Stomach (tissue), 9 donors: Measurements from ENCODE around the gene ZEB1. TPM values are rescaled to one million over a fixed set of nuclear protein-coding genes. Genes with fewer than 3 reads are reported as not detected.

Source experiments
- DNase-seq, 2 donors: peaks; one replicate each; pipeline versions ENCODE4 v3.0.0 to v3.0.0-alpha.2; 2013 to 2019
- H3K27ac ChIP-seq, 5 donors: fragments of 200-600 bp in 4 of 5; sonication (generic) in 4 of 5; one replicate each; pipeline ENCODE4 v1.5.1; 2013 to 2019; ENCODE audit warnings: mild to moderate bottlenecking in 1 of 5, moderate library complexity in 1 of 5
- H3K27me3 ChIP-seq, 3 donors: fragments of 200-600 bp; sonication (generic); one replicate each; pipeline ENCODE4 v1.5.1; 2017 to 2019; ENCODE audit warnings: mixed run types in 1 of 3
- H3K36me3 ChIP-seq, 4 donors: fragments of 200-600 bp; sonication (generic); 1 replicate in 3 of 4; 2 replicates in 1 of 4; pipeline ENCODE4 v1.5.1; 2016 to 2019
- H3K4me1 ChIP-seq, 4 donors: fragments of 200-600 bp; sonication (generic); one replicate each; pipeline ENCODE4 v1.5.1; 2016 to 2019
- H3K4me3 ChIP-seq, 4 donors: fragments of 200-600 bp; sonication (generic) in 3 of 4; one replicate each; pipeline ENCODE4 v1.5.1; 2016 to 2019; ENCODE audit warnings: mild to moderate bottlenecking in 1 of 4
- H3K9me3 ChIP-seq, 4 donors: fragments of 200-600 bp; sonication (generic); one replicate each; pipeline ENCODE4 v1.5.1; 2016 to 2019
- EP300 ChIP-seq: sonication (generic); formaldehyde crosslinking; IDR thresholded peaks from one replicate; pipeline ENCODE4 v1.6.1; 2017; ENCODE audit warnings: antibody characterized with exemption
- POLR2A ChIP-seq, 4 donors: fragments of 450-650 bp; IDR thresholded peaks; one replicate each; pipeline ENCODE4 v1.6.1; 2016; ENCODE audit warnings: antibody characterized with exemption in 4 of 4, control low read depth in 2 of 4, mild to moderate bottlenecking in 1 of 4, moderate library complexity in 1 of 4
- POLR2AphosphoS5 ChIP-seq, 3 donors: sonication (generic); formaldehyde crosslinking; IDR thresholded peaks; one replicate each; pipeline ENCODE4 v1.6.1; 2016; ENCODE audit warnings: antibody characterized with exemption in 3 of 3
- WGBS, 5 donors: extraction: QIAGEN DNeasy Blood & Tissue Kit in 3 of 5; methylation state at CpG; one replicate each; pipeline versions ENCODE4 v1.1.5 to v1.1.7; 2013 to 2018; 5-methylcytosine and 5-hydroxymethylcytosine counted together
- intact Hi-C: fragments of 100-400 bp; cut with DNase I; formaldehyde crosslinking; loops from one replicate; pipeline ENCODE4 v1.15.1; 2023; ENCODE audit warnings: low total_unique reads
- polyA plus RNA-seq, 3 donors: library from polyadenylated mRNA; stranded (reverse); fragments of 200-250 nt; gene quantifications; one replicate each; pipeline ENCODE4 v1.2.3, GENCODE V29; 2013
- total RNA-seq, 5 donors: library from RNA; depleted of rRNA; stranded (reverse); fragments of >200 nt; gene quantifications; one replicate each; pipeline versions ENCODE4 v1.1.0 to v1.2.3, GENCODE V29; 2014 to 2016
- TF ChIP-seq, protein P1 (sequence below), 7 experiments: fragments of 450-650 bp in 4 of 7; fragments of 200-600 bp in 3 of 7; sonication (generic) in 3 of 7; IDR thresholded peaks; one replicate each; pipeline ENCODE4 v1.5.1; 2016 to 2019; ENCODE audit warnings: antibody characterized with exemption in 7 of 7, control low read depth in 2 of 7, mild to moderate bottlenecking in 1 of 7
- donor health status: healthy with polysubstance abuse.
- donor health status: Bipolar disorder and iron deficiency.
- donor health status: healthy.

ZEB1 gene
- total and polyA plus RNA-seq, 8 donors = 7.6 to 187 (median 31.1) TPM

- TF ChIP-seq EP300 (no peak), POLR2AphosphoS5 (IDR thresholded peaks at IDR 0.05) (no peak), POLR2A (IDR thresholded peaks at IDR 0.05) (no peak)
- TF ChIP-seq, protein P1, sequence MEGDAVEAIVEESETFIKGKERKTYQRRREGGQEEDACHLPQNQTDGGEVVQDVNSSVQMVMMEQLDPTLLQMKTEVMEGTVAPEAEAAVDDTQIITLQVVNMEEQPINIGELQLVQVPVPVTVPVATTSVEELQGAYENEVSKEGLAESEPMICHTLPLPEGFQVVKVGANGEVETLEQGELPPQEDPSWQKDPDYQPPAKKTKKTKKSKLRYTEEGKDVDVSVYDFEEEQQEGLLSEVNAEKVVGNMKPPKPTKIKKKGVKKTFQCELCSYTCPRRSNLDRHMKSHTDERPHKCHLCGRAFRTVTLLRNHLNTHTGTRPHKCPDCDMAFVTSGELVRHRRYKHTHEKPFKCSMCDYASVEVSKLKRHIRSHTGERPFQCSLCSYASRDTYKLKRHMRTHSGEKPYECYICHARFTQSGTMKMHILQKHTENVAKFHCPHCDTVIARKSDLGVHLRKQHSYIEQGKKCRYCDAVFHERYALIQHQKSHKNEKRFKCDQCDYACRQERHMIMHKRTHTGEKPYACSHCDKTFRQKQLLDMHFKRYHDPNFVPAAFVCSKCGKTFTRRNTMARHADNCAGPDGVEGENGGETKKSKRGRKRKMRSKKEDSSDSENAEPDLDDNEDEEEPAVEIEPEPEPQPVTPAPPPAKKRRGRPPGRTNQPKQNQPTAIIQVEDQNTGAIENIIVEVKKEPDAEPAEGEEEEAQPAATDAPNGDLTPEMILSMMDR (IDR thresholded peaks at IDR 0.05) = no peak
- H3K4me1 ChIP-seq = peaks cover 0 to 38% (median 7%) of the 10 kb centered on the region in 4 donors
- H3K36me3 ChIP-seq = no peaks in the 10 kb centered on the region
- H3K27ac ChIP-seq = no peak overlapping the region
- 85 to 96% (median 92%) methylated on average over 2 of the region's 2 CpGs for WGBS, 5 donors
- no peak overlapping the region for H3K4me3 ChIP-seq
- intact Hi-C loops = no loop called here
- DNase-seq = no peak
- no peaks in the 10 kb centered on the region for H3K27me3 ChIP-seq
- H3K9me3 ChIP-seq = no peaks in the 10 kb centered on the region
Measured at GRCh38 chr10:31418481-31418880, 99.5 kb downstream of the ZEB1 start.

DNA sequence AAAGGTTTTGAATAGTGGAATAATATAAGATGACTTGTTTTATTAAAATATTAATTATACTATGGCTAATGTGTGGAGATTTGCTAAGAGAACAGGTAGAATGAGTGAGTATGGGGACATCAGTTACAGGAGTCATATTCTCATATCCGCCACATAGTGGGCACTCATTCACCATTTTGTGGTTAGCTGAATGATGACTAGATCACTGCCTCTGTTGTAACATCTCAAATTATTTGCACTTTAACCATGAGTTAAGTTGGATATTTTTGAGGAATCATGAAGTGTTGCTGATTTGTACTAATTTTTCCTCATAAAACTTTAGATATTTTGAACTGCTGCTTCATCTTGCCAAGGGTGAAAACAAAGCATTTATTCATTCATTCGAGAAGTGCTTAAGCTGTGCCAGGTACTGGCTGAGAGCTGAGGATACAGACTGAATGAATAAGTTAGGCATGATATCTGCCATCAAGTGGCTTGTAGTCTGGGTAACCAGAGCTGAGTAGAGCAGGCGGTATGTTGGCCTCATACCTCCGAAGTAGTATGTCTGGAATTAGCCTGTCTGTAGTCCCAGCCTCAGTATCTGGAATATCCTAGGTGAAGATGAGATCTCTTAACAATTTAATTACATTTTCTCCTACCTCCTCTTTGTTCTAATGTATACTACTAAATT, 100.5 kb downstream of the ZEB1 start:
- TF ChIP-seq POLR2A (IDR thresholded peaks at IDR 0.05) = no peak
- TF ChIP-seq, protein P1 (IDR thresholded peaks at IDR 0.05) = no peak
- no peak for TF ChIP-seq EP300
- no peak for TF ChIP-seq POLR2AphosphoS5 (IDR thresholded peaks at IDR 0.05)
- H3K9me3 ChIP-seq = no peaks in the 10 kb centered on the region
- no peaks in the 10 kb centered on the region for H3K27me3 ChIP-seq
- H3K36me3 ChIP-seq = no peaks in the 10 kb centered on the region
- H3K4me3 ChIP-seq = no peak overlapping the region
- peak overlapping the region in 1 of 5 donors; percentile 12 for H3K27ac ChIP-seq
- 72 to 86% (median 83%) methylated on average over 4 of the region's 4 CpGs for WGBS, 5 donors
- intact Hi-C loops = no loop called here
- peaks cover 0 to 29% (median 4%) of the 10 kb centered on the region in 4 donors for H3K4me1 ChIP-seq
- no peak for DNase-seq

DNA sequence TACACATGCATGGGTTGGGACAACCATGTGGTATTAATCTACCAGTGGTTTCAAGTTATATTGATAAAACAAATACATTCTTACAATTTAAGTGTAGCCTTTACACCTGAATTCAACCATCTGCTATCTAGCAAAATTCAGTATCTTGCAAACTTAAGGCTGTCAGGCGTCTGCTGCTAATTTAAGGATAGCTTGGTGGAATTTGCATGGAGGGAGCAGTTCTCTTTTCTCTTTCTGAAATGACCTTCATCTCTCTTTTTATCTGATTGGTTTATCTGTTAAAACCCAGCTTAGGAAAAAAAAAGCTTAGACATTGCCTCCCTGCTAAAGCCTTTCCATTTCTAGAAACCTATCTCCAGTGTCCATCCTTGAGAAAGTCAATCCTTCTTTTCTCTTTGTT, 102.3 kb downstream of the ZEB1 start:
- no peak overlapping the region for H3K4me3 ChIP-seq
- DNase-seq = no peak
- TF ChIP-seq POLR2A (IDR thresholded peaks at IDR 0.05) (no peak), POLR2AphosphoS5 (IDR thresholded peaks at IDR 0.05) (no peak), EP300 (no peak)
- TF ChIP-seq, protein P1 (IDR thresholded peaks at IDR 0.05) = no peak
- H3K36me3 ChIP-seq = no peaks in the 10 kb centered on the region
- H3K27me3 ChIP-seq = no peaks in the 10 kb centered on the region
- 83 to 96% (median 88%) methylated on average over 1 of the region's 1 CpG for WGBS, 5 donors
- no peaks in the 10 kb centered on the region for H3K9me3 ChIP-seq
- no peak overlapping the region for H3K27ac ChIP-seq
- peaks cover 0 to 39% (median 7%) of the 10 kb centered on the region in 4 donors for H3K4me1 ChIP-seq
- intact Hi-C loops = no loop called here

GRCh38 chr10:31422634-31423033, 103.6 kb downstream of the ZEB1 start:
- TF ChIP-seq EP300 (no peak), POLR2AphosphoS5 (IDR thresholded peaks at IDR 0.05) (no peak), POLR2A (IDR thresholded peaks at IDR 0.05) (no peak)
- TF ChIP-seq, protein P1 (IDR thresholded peaks at IDR 0.05) = no peak
- DNase-seq = no peak
- Histone ChIP-seq H3K9me3 (no peaks in the 10 kb centered on the region), H3K27me3 (no peaks in the 10 kb centered on the region), H3K4me1 (peaks cover 0 to 39% (median 9%) of the 10 kb centered on the region in 4 donors), H3K4me3 (no peak overlapping the region), H3K27ac (no peak overlapping the region), H3K36me3 (no peaks in the 10 kb centered on the region)
- intact Hi-C loops = no loop called here
- WGBS, 5 donors = 94 to 99% (median 97%) methylated on average over 2 of the region's 2 CpGs
